Uterus (tissue), 4 donors: Measurements from ENCODE around the gene ZNF397. TPM values are rescaled to one million over a fixed set of nuclear protein-coding genes. Genes with fewer than 3 reads are reported as not detected.

Experiments
- DNase-seq, 2 donors: peaks; one replicate each; pipeline ENCODE4 v3.0.0-alpha.2; 2019 to 2020
- H3K27ac ChIP-seq, 2 donors: fragments of 200-600 bp; sonication (generic); 1 replicate in 1 of 2; 2 replicates in 1 of 2; pipeline ENCODE4 v1.5.1; 2016 to 2018
- H3K27me3 ChIP-seq, 2 donors: fragments of 200-600 bp; sonication (generic); one replicate each; pipeline ENCODE4 v1.5.1; 2018 to 2019; ENCODE audit warnings: control low read depth in 1 of 2
- H3K36me3 ChIP-seq, 2 donors: fragments of 200-600 bp; sonication (generic); one replicate each; pipeline ENCODE4 v1.5.1; 2019; ENCODE audit warnings: control low read depth in 1 of 2
- H3K4me1 ChIP-seq, 2 donors: fragments of 200-600 bp; sonication (generic); one replicate each; pipeline ENCODE4 v1.5.1; 2018 to 2019; ENCODE audit warnings: control low read depth in 1 of 2
- H3K4me3 ChIP-seq, 2 donors: fragments of 200-600 bp; sonication (generic); 1 replicate in 1 of 2; 2 replicates in 1 of 2; pipeline ENCODE4 v1.5.1; 2018 to 2019; ENCODE audit warnings: mild to moderate bottlenecking in 1 of 2
- H3K9me3 ChIP-seq, 2 donors: fragments of 200-600 bp; sonication (generic); one replicate each; pipeline ENCODE4 v1.5.1; 2019; ENCODE audit warnings: control low read depth in 1 of 2
- CTCF ChIP-seq, 4 experiments: fragments of 200-600 bp in 2 of 4; fragments of 450-650 bp in 2 of 4; sonication (generic) in 2 of 4; IDR thresholded peaks; one replicate each; pipeline ENCODE4 v1.5.1; 2016 to 2019; ENCODE audit warnings: antibody characterized with exemption in 4 of 4, mild to moderate bottlenecking in 2 of 4, moderate library complexity in 1 of 4
- POLR2A ChIP-seq, 2 donors: fragments of 450-650 bp; IDR thresholded peaks; one replicate each; pipeline ENCODE4 v1.6.1; 2016; ENCODE audit warnings: antibody characterized with exemption in 2 of 2, mild to moderate bottlenecking in 1 of 2, moderate library complexity in 1 of 2
- intact Hi-C: fragments of 100-400 bp; cut with DNase I; formaldehyde crosslinking; loops from one replicate; pipeline ENCODE4 v1.15.1; 2023; ENCODE audit warnings: low total_unique reads
- total RNA-seq, 4 donors: library from RNA; depleted of rRNA in 3 of 4; stranded (reverse); fragments of >200 nt in 3 of 4; gene quantifications; one replicate each; pipeline versions ENCODE4 v1.1.0 to v1.2.4, GENCODE V29; 2014 to 2023
- donor health status: DM: yes; HTN: yes; CAD: no.

The ZNF397 gene
- total RNA-seq, 4 donors from 2014 or later = 6.1 to 69.5 (median 31.7) TPM

GRCh38 chr18:35256947-35257346 lies 16.1 kb downstream of the ZNF397 start:
- Histone ChIP-seq H3K36me3 (no peaks in the 10 kb centered on the region), H3K4me3 (no peak overlapping the region), H3K4me1 (no peaks in the 10 kb centered on the region), H3K9me3 (no peaks in the 10 kb centered on the region), H3K27me3 (no peaks in the 10 kb centered on the region), H3K27ac (no peak overlapping the region)
- TF ChIP-seq CTCF (IDR thresholded peaks at IDR 0.05) (no peak), POLR2A (IDR thresholded peaks at IDR 0.05) (no peak)
- DNase-seq = no peak
- intact Hi-C loops = no loop called here

- Histone ChIP-seq H3K27ac (no peak overlapping the region), H3K4me3 (no peak overlapping the region), H3K4me1 (no peaks in the 10 kb centered on the region), H3K27me3 (no peaks in the 10 kb centered on the region), H3K36me3 (no peaks in the 10 kb centered on the region), H3K9me3 (no peaks in the 10 kb centered on the region)
- DNase-seq = no peak
- intact Hi-C loops = no loop called here
- TF ChIP-seq CTCF (IDR thresholded peaks at IDR 0.05) (no peak), POLR2A (IDR thresholded peaks at IDR 0.05) (no peak)
Measured at GRCh38 chr18:35264409-35264808, 23.6 kb downstream of the ZNF397 start.

GRCh38 chr18:35267161-35267651 lies 26.4 kb downstream of the ZNF397 start:
- Histone ChIP-seq H3K27ac (peak overlapping the region; percentile 83 to 87), H3K27me3 (no peaks in the 10 kb centered on the region), H3K4me3 (peak overlapping the region; percentile 71 to 80), H3K36me3 (no peaks in the 10 kb centered on the region), H3K4me1 (no peaks in the 10 kb centered on the region), H3K9me3 (no peaks in the 10 kb centered on the region)
- peak; percentile 78 to 85 for DNase-seq
- intact Hi-C loops = no loop called here
- peak in 2 of 4 experiments; percentile 22 to 26 for TF ChIP-seq CTCF (IDR thresholded peaks at IDR 0.05)
- TF ChIP-seq POLR2A (IDR thresholded peaks at IDR 0.05) = peak; percentile 42 to 50

- intact Hi-C loops = no loop called here
- no peaks in the 10 kb centered on the region for H3K36me3 ChIP-seq
- TF ChIP-seq CTCF (IDR thresholded peaks at IDR 0.05) (no peak), POLR2A (IDR thresholded peaks at IDR 0.05) (no peak)
- H3K4me3 ChIP-seq = peak overlapping the region; percentile 71 to 80
- DNase-seq = peak in 1 of 2 donors; percentile 26
- H3K9me3 ChIP-seq = no peaks in the 10 kb centered on the region
- H3K27ac ChIP-seq = peak overlapping the region; percentile 83 to 87
- H3K27me3 ChIP-seq = no peaks in the 10 kb centered on the region
- no peaks in the 10 kb centered on the region for H3K4me1 ChIP-seq
Measured at GRCh38 chr18:35267809-35268208, 27.0 kb downstream of the ZNF397 start.

GRCh38 chr18:35268821-35269220 lies 28.0 kb downstream of the ZNF397 start:
- no peaks in the 10 kb centered on the region for H3K4me1 ChIP-seq
- no peaks in the 10 kb centered on the region for H3K27me3 ChIP-seq
- intact Hi-C loops = no loop called here
- TF ChIP-seq CTCF (IDR thresholded peaks at IDR 0.05) (no peak), POLR2A (IDR thresholded peaks at IDR 0.05) (no peak)
- no peak overlapping the region for H3K4me3 ChIP-seq
- H3K9me3 ChIP-seq = no peaks in the 10 kb centered on the region
- no peak for DNase-seq
- H3K27ac ChIP-seq = no peak overlapping the region
- no peaks in the 10 kb centered on the region for H3K36me3 ChIP-seq
